NT2/D1 (cell line): ENCODE results near the gene GLT8D1.

Source experiments
- YY1 ChIP-seq: IDR thresholded peaks from 2 replicates; pipeline ENCODE4 v1.6.1; 2011; ENCODE audit not compliant: insufficient read length, insufficient read depth
- ZNF274 ChIP-seq: IDR thresholded peaks from 2 replicates; pipeline ENCODE4 v1.6.1; 2011; ENCODE audit warnings: mild to moderate bottlenecking, low read depth, low read length

GRCh38 chr3:52723935-52724334 is 18.3 kb upstream of the GLT8D1 start:
- TF ChIP-seq ZNF274 (no peak), YY1 (no peak)
